ENCODE data around the gene PSMB8.
A peak's percentile ranks its signal among the peaks of the same experiment; 100 is the strongest.

The PSMB8 gene

GRCh38 chr6:32843979-32844838, at the start of gene PSMB8:
Gene PSMB8, minus strand, starts transcription at chr6:32844047. Its CDS starts 51 bp downstream, at chr6:32843996.
- no peaks in the 10 kb centered on the region for H3K79me2 ChIP-seq
- H3K9me3 ChIP-seq (ENCODE audit: control insufficient read depth, low read length): no peaks in the 10 kb centered on the region
- H3K4me3 ChIP-seq (ENCODE audit: low read depth, low read length): peak within 1 kb of the TSS; percentile 87
- peak within 1 kb of the TSS; percentile 90 for H3K4me2 ChIP-seq (ENCODE audit: low read length)
- H3K27me3 ChIP-seq (ENCODE audit: control insufficient read depth, insufficient read depth, low read length): no peaks in the 10 kb centered on the region
- peak within 1 kb of the TSS; percentile 91 for H2AFZ ChIP-seq
- peak within 1 kb of the TSS; percentile 15 for H3K9ac ChIP-seq
- H3K27ac ChIP-seq: peak within 1 kb of the TSS; percentile 87
- H3K4me1 ChIP-seq: no peaks in the 10 kb centered on the region
- no peak for TF ChIP-seq CTCF (IDR thresholded peaks at IDR 0.05)
- H3K36me3 ChIP-seq (ENCODE audit: control insufficient read depth, insufficient read depth, low read length): no peaks in the 10 kb centered on the region

- H3K27ac ChIP-seq: no peak overlapping the region
- H3K4me2 ChIP-seq (ENCODE audit: low read length): no peak overlapping the region
- no peak for TF ChIP-seq CTCF (IDR thresholded peaks at IDR 0.05)
- no peak overlapping the region for H2AFZ ChIP-seq
- H3K9ac ChIP-seq: no peak overlapping the region
- H3K4me1 ChIP-seq: no peaks in the 10 kb centered on the region
- no peaks in the 10 kb centered on the region for H3K79me2 ChIP-seq
- H3K4me3 ChIP-seq (ENCODE audit: low read depth, low read length): no peak overlapping the region
- no peaks in the 10 kb centered on the region for H3K9me3 ChIP-seq (ENCODE audit: control insufficient read depth, low read length)
- H3K36me3 ChIP-seq (ENCODE audit: control insufficient read depth, insufficient read depth, low read length): no peaks in the 10 kb centered on the region
- H3K27me3 ChIP-seq (ENCODE audit: control insufficient read depth, insufficient read depth, low read length): no peaks in the 10 kb centered on the region
These were observed 47.0 kb upstream of the PSMB8 start for GRCh38 chr6:32890831-32891230.

GRCh38 chr6:32889533-32889932, 45.7 kb upstream of the PSMB8 start:
- Histone ChIP-seq H3K4me2 (ENCODE audit: low read length) (no peak overlapping the region), H3K36me3 (ENCODE audit: control insufficient read depth, insufficient read depth, low read length) (no peaks in the 10 kb centered on the region), H3K79me2 (no peaks in the 10 kb centered on the region), H3K27me3 (ENCODE audit: control insufficient read depth, insufficient read depth, low read length) (no peaks in the 10 kb centered on the region), H3K4me3 (ENCODE audit: low read depth, low read length) (no peak overlapping the region), H3K9ac (no peak overlapping the region), H2AFZ (no peak overlapping the region), H3K27ac (no peak overlapping the region), H3K4me1 (no peaks in the 10 kb centered on the region), H3K9me3 (ENCODE audit: control insufficient read depth, low read length) (no peaks in the 10 kb centered on the region)
- TF ChIP-seq CTCF (IDR thresholded peaks at IDR 0.05): no peak

- no peak overlapping the region for H3K4me3 ChIP-seq (ENCODE audit: low read depth, low read length)
- H3K4me2 ChIP-seq (ENCODE audit: low read length): no peak overlapping the region
These were observed 44.7 kb upstream of the PSMB8 start for GRCh38 chr6:32888576-32888975.

More at GRCh38 chr6:32888576-32888975, 44.7 kb upstream of the PSMB8 start:
- Histone ChIP-seq H2AFZ (no peak overlapping the region), H3K9ac (no peak overlapping the region), H3K36me3 (ENCODE audit: control insufficient read depth, insufficient read depth, low read length) (no peaks in the 10 kb centered on the region), H3K79me2 (no peaks in the 10 kb centered on the region), H3K27ac (no peak overlapping the region), H3K4me1 (no peaks in the 10 kb centered on the region), H3K27me3 (ENCODE audit: control insufficient read depth, insufficient read depth, low read length) (no peaks in the 10 kb centered on the region), H3K9me3 (ENCODE audit: control insufficient read depth, low read length) (no peaks in the 10 kb centered on the region)
- no peak for TF ChIP-seq CTCF (IDR thresholded peaks at IDR 0.05)
